Epithelial cell of prostate (primary cell): ENCODE measurements around the gene LHPP.
A peak's percentile ranks its signal among the peaks of the same experiment; 100 is the strongest.

Experiments
- DNase-seq: peaks from one replicate; pipeline ENCODE4 v3.0.0-alpha.2; 2011; ENCODE audit warnings: low read depth, low spot score
- H3K27ac ChIP-seq: fragments of 450-650 bp; 2 replicates; pipeline ENCODE4 v1.5.1; 2017; ENCODE audit warnings: mild to moderate bottlenecking

Gene LHPP

GRCh38 chr10:124612611-124613498 is 151.2 kb downstream of the LHPP start:
- DNase-seq = no peak

GRCh38 chr10:124614003-124614659 is 152.5 kb downstream of the LHPP start:
- DNase-seq = no peak
- H3K27ac ChIP-seq = no peak overlapping the region

More at GRCh38 chr10:124612611-124613498, 151.2 kb downstream of the LHPP start:
- no peak overlapping the region for H3K27ac ChIP-seq

- no peak overlapping the region for H3K27ac ChIP-seq
- no peak for DNase-seq
Measured at GRCh38 chr10:124615259-124615658, 153.6 kb downstream of the LHPP start.

GRCh38 chr10:124616040-124616835 is 154.6 kb downstream of the LHPP start:
- no peak overlapping the region for H3K27ac ChIP-seq
- DNase-seq = no peak

GRCh38 chr10:124616836-124617130 is 155.2 kb downstream of the LHPP start:
- DNase-seq = no peak
- H3K27ac ChIP-seq = no peak overlapping the region

- peak overlapping the region; percentile 44 for H3K27ac ChIP-seq
- no peak for DNase-seq
Measured at GRCh38 chr10:124618470-124619073, 156.9 kb downstream of the LHPP start.

- peak overlapping the region; percentile 44 for H3K27ac ChIP-seq
- DNase-seq = no peak
Measured at GRCh38 chr10:124619195-124619594, 157.6 kb downstream of the LHPP start.

GRCh38 chr10:124619802-124620490 is 158.3 kb downstream of the LHPP start:
- DNase-seq = no peak
- H3K27ac ChIP-seq = peak overlapping the region; percentile 44

- H3K27ac ChIP-seq = no peak overlapping the region
- no peak for DNase-seq
Measured at GRCh38 chr10:124621637-124622036, 160.0 kb downstream of the LHPP start.

GRCh38 chr10:124622158-124622557 is 160.5 kb downstream of the LHPP start:
- no peak for DNase-seq
- H3K27ac ChIP-seq = no peak overlapping the region

GRCh38 chr10:124622866-124623536 is 161.4 kb downstream of the LHPP start:
- H3K27ac ChIP-seq = no peak overlapping the region
- no peak for DNase-seq

- no peak for DNase-seq
- H3K27ac ChIP-seq = no peak overlapping the region
Measured at GRCh38 chr10:124624006-124624405, 162.4 kb downstream of the LHPP start.

- DNase-seq = no peak
- H3K27ac ChIP-seq = no peak overlapping the region
Measured at GRCh38 chr10:124624466-124624865, 162.8 kb downstream of the LHPP start.

GRCh38 chr10:124624895-124625294 is 163.3 kb downstream of the LHPP start:
- no peak for DNase-seq
- H3K27ac ChIP-seq = no peak overlapping the region

GRCh38 chr10:124625831-124626238 is 164.2 kb downstream of the LHPP start:
- no peak for DNase-seq
- H3K27ac ChIP-seq = no peak overlapping the region

GRCh38 chr10:124626759-124627380 is 165.2 kb downstream of the LHPP start:
- DNase-seq = no peak
- peak overlapping the region; percentile 15 for H3K27ac ChIP-seq

GRCh38 chr10:124627866-124628675 is 166.4 kb downstream of the LHPP start:
- no peak overlapping the region for H3K27ac ChIP-seq
- DNase-seq = no peak

GRCh38 chr10:124628676-124629021 is 167.0 kb downstream of the LHPP start:
- H3K27ac ChIP-seq = no peak overlapping the region
- DNase-seq = no peak
